GM19193 (cell line): ENCODE measurements around the gene GSAP.

Source experiments
- POLR2A ChIP-seq: IDR thresholded peaks from 4 replicates; pipeline ENCODE4 v1.6.1; 2011; ENCODE audit not compliant: insufficient read depth, insufficient read length; ENCODE audit errors: extremely low read depth

Gene GSAP

GRCh38 chr7:77443042-77443441, 26.9 kb upstream of the GSAP start:
- no peak for TF ChIP-seq POLR2A

GRCh38 chr7:77442636-77443035, 26.5 kb upstream of the GSAP start:
- no peak for TF ChIP-seq POLR2A

GRCh38 chr7:77441046-77441445, 24.9 kb upstream of the GSAP start:
- no peak for TF ChIP-seq POLR2A

GRCh38 chr7:77439572-77439971, 23.4 kb upstream of the GSAP start:
- no peak for TF ChIP-seq POLR2A

- no peak for TF ChIP-seq POLR2A
Measured at GRCh38 chr7:77438131-77438530, 22.0 kb upstream of the GSAP start.

- TF ChIP-seq POLR2A, result no peak
Measured at GRCh38 chr7:77434570-77435275, 18.6 kb upstream of the GSAP start.

GRCh38 chr7:77433901-77434300, 17.8 kb upstream of the GSAP start:
- TF ChIP-seq POLR2A, result no peak

- no peak for TF ChIP-seq POLR2A
Measured at GRCh38 chr7:77430927-77431326, 14.8 kb upstream of the GSAP start.

GRCh38 chr7:77428777-77429231, 12.7 kb upstream of the GSAP start:
- no peak for TF ChIP-seq POLR2A

GRCh38 chr7:77427996-77428603, 12.0 kb upstream of the GSAP start:
- TF ChIP-seq POLR2A, result no peak

- no peak for TF ChIP-seq POLR2A
Measured at GRCh38 chr7:77426521-77427051, 10.4 kb upstream of the GSAP start.

GRCh38 chr7:77426052-77426404, 9.9 kb upstream of the GSAP start:
- TF ChIP-seq POLR2A, result no peak

- TF ChIP-seq POLR2A, result no peak
Measured at GRCh38 chr7:77425101-77426051, 9.2 kb upstream of the GSAP start.

GRCh38 chr7:77422500-77422899, 6.4 kb upstream of the GSAP start:
- TF ChIP-seq POLR2A, result no peak

- no peak for TF ChIP-seq POLR2A
Measured at GRCh38 chr7:77420986-77421672, 5.0 kb upstream of the GSAP start.
